OCI-LY1 (cell line): ENCODE results near the gene ABCB9.

Source experiments
- H2AFZ ChIP-seq: fragments of 200-600 bp; sonication (generic), shearing (Covaris generic); 2 replicates; pipeline ENCODE4 v1.6.0; 2014; ENCODE audit warnings: antibody characterized with exemption, mild to moderate bottlenecking, low read length
- H3F3A ChIP-seq: fragments of 200-600 bp; sonication (generic), shearing (Covaris generic); 2 replicates; pipeline ENCODE4 v1.6.0; 2014; ENCODE audit warnings: mild to moderate bottlenecking, antibody characterized with exemption, low read length, moderate library complexity; ENCODE audit not compliant: insufficient read depth
- H3K27ac ChIP-seq: fragments of 200-600 bp; sonication (generic); 2 replicates; pipeline ENCODE4 v1.5.1; 2014; ENCODE audit warnings: low read length, mixed run types, mild to moderate bottlenecking, low read depth; ENCODE audit not compliant: poor library complexity, severe bottlenecking
- H3K27me3 ChIP-seq: fragments of 200-600 bp; sonication (generic); 2 replicates; pipeline ENCODE4 v1.6.0; 2014; ENCODE audit warnings: antibody characterized with exemption, mild to moderate bottlenecking, low read length, moderate library complexity; ENCODE audit not compliant: insufficient read depth
- H3K36me3 ChIP-seq: fragments of 200-600 bp; sonication (generic); 2 replicates; pipeline ENCODE4 v1.6.1; 2014; ENCODE audit warnings: mild to moderate bottlenecking, antibody characterized with exemption, low read length, moderate library complexity, mixed read lengths; ENCODE audit not compliant: insufficient read depth
- H3K4me1 ChIP-seq: fragments of 200-600 bp; sonication (generic); 2 replicates; pipeline ENCODE4 v1.5.1; 2014; ENCODE audit warnings: mild to moderate bottlenecking, low read length, moderate library complexity; ENCODE audit not compliant: insufficient read depth, severe bottlenecking
- H3K4me2 ChIP-seq: fragments of 200-600 bp; sonication (generic), shearing (Covaris generic); 2 replicates; pipeline ENCODE4 v1.6.1; 2014; ENCODE audit warnings: low read length
- H3K4me3 ChIP-seq: fragments of 200-600 bp; sonication (generic); 2 replicates; pipeline ENCODE4 v1.5.1; 2014; ENCODE audit warnings: low read length, low read depth, mild to moderate bottlenecking, mixed read lengths; ENCODE audit not compliant: poor library complexity, severe bottlenecking
- H3K79me2 ChIP-seq: fragments of 200-600 bp; shearing (Covaris generic); 2 replicates; pipeline ENCODE4 v1.6.1; 2016; ENCODE audit warnings: mixed run types, low read length, mixed read lengths; ENCODE audit not compliant: insufficient read depth
- H3K9ac ChIP-seq: fragments of 200-600 bp; sonication (generic), shearing (Covaris generic); 2 replicates; pipeline ENCODE4 v1.6.1; 2014; ENCODE audit warnings: mild to moderate bottlenecking, low read length, mixed read lengths
- H3K9me2 ChIP-seq: fragments of 200-600 bp; sonication (generic), shearing (Covaris generic); 2 replicates; pipeline ENCODE4 v1.6.1; 2014; ENCODE audit warnings: low read depth, mild to moderate bottlenecking, low read length, mixed read lengths
- H3K9me3 ChIP-seq: fragments of 200-600 bp; shearing (Covaris generic); 2 replicates; pipeline ENCODE4 v1.6.1; 2014; ENCODE audit warnings: low read length, mixed read lengths
- H4K20me1 ChIP-seq: fragments of 200-600 bp; sonication (generic), shearing (Covaris generic); 2 replicates; pipeline ENCODE4 v1.6.0; 2016; ENCODE audit warnings: mild to moderate bottlenecking, low read length; ENCODE audit not compliant: insufficient read depth
- CTCF ChIP-seq: fragments of 200-600 bp; sonication (generic), shearing (Covaris generic); IDR thresholded peaks from 2 replicates; pipeline ENCODE4 v1.5.1; 2017; ENCODE audit warnings: mild to moderate bottlenecking, antibody characterized with exemption, low read length, moderate library complexity, mixed read lengths
- EZH2 ChIP-seq: fragments of 200-600 bp; sonication (generic), shearing (Covaris generic); IDR thresholded peaks from 2 replicates; pipeline ENCODE4 v1.8.0; 2017; ENCODE audit warnings: borderline replicate concordance, mixed run types, mild to moderate bottlenecking, antibody characterized with exemption, low read length, moderate library complexity, mixed read lengths

The ABCB9 gene

GRCh38 chr12:122961531-122962329 is 4.5 kb downstream of the ABCB9 start:
- Histone ChIP-seq H3K27ac (no peak overlapping the region), H2AFZ (no peak overlapping the region), H3K79me2 (no peaks in the 10 kb centered on the region), H3K27me3 (no peaks in the 10 kb centered on the region), H3K4me1 (peaks cover 9% of the 10 kb centered on the region), H3K9ac (no peak overlapping the region), H4K20me1 (no peaks in the 10 kb centered on the region), H3K4me2 (no peak overlapping the region), H3K4me3 (no peak overlapping the region), H3K9me3 (no peaks in the 10 kb centered on the region), H3F3A (no peaks in the 10 kb centered on the region), H3K36me3 (no peaks in the 10 kb centered on the region), H3K9me2 (no peaks in the 10 kb centered on the region)
- TF ChIP-seq EZH2 (no peak), CTCF (no peak)

- H4K20me1 ChIP-seq, result no peaks in the 10 kb centered on the region
- H2AFZ ChIP-seq, result no peak overlapping the region
- no peak for TF ChIP-seq EZH2
- TF ChIP-seq CTCF, result no peak
- H3K4me2 ChIP-seq, result no peak overlapping the region
- no peak overlapping the region for H3K27ac ChIP-seq
- no peaks in the 10 kb centered on the region for H3K4me1 ChIP-seq
- no peaks in the 10 kb centered on the region for H3K9me3 ChIP-seq
- H3K9me2 ChIP-seq, result no peaks in the 10 kb centered on the region
- no peak overlapping the region for H3K9ac ChIP-seq
- H3K27me3 ChIP-seq, result no peaks in the 10 kb centered on the region
- H3K4me3 ChIP-seq, result no peak overlapping the region
- no peaks in the 10 kb centered on the region for H3K79me2 ChIP-seq
- H3K36me3 ChIP-seq, result no peaks in the 10 kb centered on the region
- H3F3A ChIP-seq, result no peaks in the 10 kb centered on the region
Measured at GRCh38 chr12:122960193-122960569, 6.1 kb downstream of the ABCB9 start.

GRCh38 chr12:122959566-122960192 is 6.6 kb downstream of the ABCB9 start:
- Histone ChIP-seq H3K79me2 (no peaks in the 10 kb centered on the region), H3K4me2 (no peak overlapping the region), H3K9ac (no peak overlapping the region), H3F3A (no peaks in the 10 kb centered on the region), H3K27ac (no peak overlapping the region), H2AFZ (no peak overlapping the region), H3K27me3 (no peaks in the 10 kb centered on the region), H3K9me2 (no peaks in the 10 kb centered on the region), H3K4me1 (no peaks in the 10 kb centered on the region), H4K20me1 (no peaks in the 10 kb centered on the region), H3K9me3 (no peaks in the 10 kb centered on the region), H3K36me3 (no peaks in the 10 kb centered on the region), H3K4me3 (no peak overlapping the region)
- no peak for TF ChIP-seq EZH2
- no peak for TF ChIP-seq CTCF
